Gastroesophageal sphincter (tissue), 3 donors: Measurements from ENCODE around the gene MINDY4B.

Source experiments
- CTCF ChIP-seq, 4 experiments: fragments of 200-600 bp in 2 of 4; fragments of 450-650 bp in 2 of 4; sonication (generic) in 1 of 4; IDR thresholded peaks; one replicate each; pipeline ENCODE4 v1.5.1; 2017 to 2019; ENCODE audit warnings: antibody characterized with exemption in 4 of 4, mild to moderate bottlenecking in 2 of 4, moderate library complexity in 2 of 4
- POLR2A ChIP-seq, 2 donors: fragments of 450-650 bp; IDR thresholded peaks; one replicate each; pipeline ENCODE4 v1.6.1; 2017; ENCODE audit warnings: antibody characterized with exemption in 2 of 2, mild to moderate bottlenecking in 2 of 2, moderate library complexity in 1 of 2

- TF ChIP-seq CTCF (IDR thresholded peaks at IDR 0.05), result no peak
- no peak for TF ChIP-seq POLR2A (IDR thresholded peaks at IDR 0.05)
These were observed 77.0 kb downstream of the MINDY4B start for GRCh38 chr3:150828261-150828660.
